Duodenal mucosa (tissue), 2 donors: ENCODE results near the gene EID2B.

Experiments used
- H3K27ac ChIP-seq: one replicate; pipeline ENCODE4 v1.7.0; 2013; ENCODE audit warnings: low read depth, low read length
- H3K27me3 ChIP-seq, 2 donors: one replicate each; pipeline ENCODE4 v1.7.0; 2013; ENCODE audit warnings: low read length in 2 of 2, control low read depth in 1 of 2; ENCODE audit not compliant: insufficient read depth in 2 of 2, control insufficient read depth in 1 of 2
- H3K36me3 ChIP-seq, 2 donors: one replicate each; pipeline ENCODE4 v1.7.0; 2013; ENCODE audit warnings: low read length in 2 of 2, control low read depth in 1 of 2; ENCODE audit not compliant: insufficient read depth in 2 of 2, control insufficient read depth in 1 of 2
- H3K4me1 ChIP-seq, 2 donors: one replicate each; pipeline ENCODE4 v1.7.0; 2013; ENCODE audit warnings: low read length in 2 of 2, control low read depth in 1 of 2; ENCODE audit not compliant: insufficient read depth in 2 of 2, control insufficient read depth in 1 of 2
- H3K4me3 ChIP-seq, 2 donors: one replicate each; pipeline ENCODE4 v1.7.0; 2013; ENCODE audit warnings: low read length in 2 of 2, low read depth in 1 of 2
- H3K9ac ChIP-seq, 2 donors: one replicate each; pipeline ENCODE4 v1.7.0; 2013; ENCODE audit warnings: low read length in 2 of 2, low read depth in 1 of 2
- H3K9me3 ChIP-seq, 2 donors: one replicate each; pipeline ENCODE4 v1.7.0; 2013; ENCODE audit warnings: low read length in 2 of 2, control low read depth in 1 of 2; ENCODE audit not compliant: control insufficient read depth in 1 of 2

Gene EID2B, protein sequence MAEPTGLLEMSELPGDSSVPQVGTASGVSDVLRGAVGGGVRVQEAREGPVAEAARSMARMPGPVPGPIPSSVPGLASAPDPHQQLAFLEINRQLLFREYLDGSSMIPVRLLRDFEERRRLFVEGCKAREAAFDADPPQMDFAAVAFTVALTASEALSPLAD

DNA sequence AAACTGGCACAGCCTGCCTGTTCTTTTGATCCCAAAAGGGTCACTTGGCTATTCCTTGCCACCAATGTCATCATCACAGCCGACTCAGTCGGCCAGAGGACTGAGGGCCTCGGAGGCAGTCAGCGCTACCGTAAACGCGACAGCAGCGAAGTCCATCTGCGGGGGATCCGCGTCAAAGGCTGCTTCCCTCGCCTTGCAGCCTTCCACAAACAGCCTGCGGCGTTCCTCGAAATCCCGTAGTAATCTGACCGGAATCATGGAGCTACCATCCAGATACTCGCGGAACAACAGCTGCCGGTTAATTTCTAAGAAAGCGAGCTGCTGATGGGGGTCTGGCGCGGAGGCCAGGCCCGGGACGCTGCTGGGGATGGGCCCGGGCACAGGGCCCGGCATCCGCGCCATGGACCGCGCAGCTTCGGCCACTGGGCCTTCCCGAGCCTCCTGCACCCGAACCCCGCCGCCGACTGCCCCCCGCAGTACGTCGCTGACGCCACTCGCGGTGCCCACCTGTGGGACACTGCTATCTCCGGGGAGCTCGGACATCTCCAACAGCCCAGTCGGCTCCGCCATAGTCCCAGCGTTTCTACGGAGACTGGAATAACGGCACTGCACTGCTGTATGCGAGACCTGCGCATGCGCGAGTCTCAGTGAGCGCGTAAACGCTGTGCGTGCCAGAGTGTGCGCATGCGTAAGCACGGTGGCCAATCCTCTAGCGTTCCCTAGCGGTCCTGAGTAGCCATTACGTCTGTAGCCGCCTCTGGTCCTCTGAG lies at the start of gene EID2B:
Gene EID2B (minus strand): TSS at position 620 of the 770 bp plus-strand sequence. CDS start 50 bp downstream, at position 570.
- peak within 1 kb of the TSS; percentile 61 to 69 for H3K9ac ChIP-seq
- no peaks in the 10 kb centered on the region for H3K36me3 ChIP-seq
- H3K4me3 ChIP-seq: peak within 1 kb of the TSS; percentile 78 to 80
- peaks cover 0 to 9% of the 10 kb centered on the region in 2 donors for H3K4me1 ChIP-seq
- H3K27me3 ChIP-seq: no peaks in the 10 kb centered on the region
- peak within 1 kb of the TSS; percentile 58 for H3K27ac ChIP-seq
- H3K9me3 ChIP-seq: no peaks in the 10 kb centered on the region

DNA sequence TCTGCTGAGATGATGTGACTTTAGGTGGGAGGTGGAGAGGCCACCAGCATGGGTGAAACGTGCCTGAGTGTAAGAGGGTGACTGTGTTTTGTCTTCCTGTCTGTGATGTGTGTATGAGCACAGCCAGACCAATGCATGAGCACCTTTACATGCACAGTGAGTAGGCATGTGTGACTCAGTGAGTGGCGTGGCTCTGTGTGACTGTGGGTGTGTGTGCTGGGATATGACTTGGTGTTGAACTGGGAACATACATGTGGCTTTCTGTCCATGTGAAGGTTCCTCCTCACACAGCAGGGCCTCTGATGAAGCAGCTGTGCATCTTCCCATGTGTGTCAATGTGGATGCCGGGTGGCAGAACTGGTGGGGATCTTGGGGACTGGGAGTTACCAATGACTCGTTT lies 49.8 kb upstream of the EID2B start:
- Histone ChIP-seq H3K4me3 (no peak overlapping the region), H3K27me3 (peaks cover 0 to 3% of the 10 kb centered on the region in 2 donors), H3K9me3 (no peaks in the 10 kb centered on the region), H3K36me3 (no peaks in the 10 kb centered on the region), H3K4me1 (no peaks in the 10 kb centered on the region), H3K27ac (no peak overlapping the region), H3K9ac (no peak overlapping the region)

DNA sequence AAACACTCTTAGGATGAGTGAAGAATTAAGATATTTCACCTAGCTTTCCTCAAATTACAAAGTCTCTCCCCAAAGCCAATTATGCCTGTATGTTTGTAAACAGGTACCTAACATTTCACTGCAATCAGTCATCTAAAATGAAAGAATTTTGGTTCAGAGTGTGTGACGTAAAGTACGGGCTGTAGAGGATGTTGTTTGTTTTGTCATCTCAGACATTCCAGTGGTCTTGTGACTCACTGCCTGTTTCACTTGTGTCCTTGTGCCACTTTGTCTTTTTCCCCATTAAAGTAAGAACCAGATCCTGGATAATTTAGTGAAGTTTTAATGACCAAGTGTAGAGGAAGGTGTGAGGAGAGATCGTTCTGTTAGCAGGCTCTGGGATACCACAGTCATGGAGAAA lies 36.0 kb upstream of the EID2B start:
- Histone ChIP-seq H3K4me1 (no peaks in the 10 kb centered on the region), H3K9me3 (no peaks in the 10 kb centered on the region), H3K9ac (no peak overlapping the region), H3K4me3 (no peak overlapping the region), H3K27me3 (no peaks in the 10 kb centered on the region), H3K27ac (no peak overlapping the region), H3K36me3 (no peaks in the 10 kb centered on the region)

DNA sequence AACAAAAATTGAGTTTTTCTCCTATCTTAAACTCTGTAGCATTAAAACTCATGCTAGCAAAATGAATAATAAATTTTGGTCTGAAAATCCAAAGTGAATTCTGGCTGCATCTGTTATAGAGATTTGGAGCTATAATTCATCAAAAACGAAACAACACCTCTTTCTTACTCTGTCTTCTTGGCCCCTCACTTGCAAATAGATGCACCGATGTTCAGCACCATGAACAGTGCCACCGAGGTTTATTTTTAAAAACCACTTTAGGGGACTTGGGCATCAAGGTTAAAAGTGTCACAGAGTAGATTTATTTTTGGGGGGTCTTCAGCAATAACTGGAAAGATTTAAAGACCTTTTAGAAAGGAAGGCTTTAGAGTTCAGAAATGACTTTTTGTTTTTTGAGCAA lies 33.4 kb upstream of the EID2B start:
- Histone ChIP-seq H3K9me3 (no peaks in the 10 kb centered on the region), H3K9ac (no peak overlapping the region), H3K36me3 (no peaks in the 10 kb centered on the region), H3K4me3 (no peak overlapping the region), H3K27me3 (no peaks in the 10 kb centered on the region), H3K4me1 (no peaks in the 10 kb centered on the region), H3K27ac (no peak overlapping the region)

DNA sequence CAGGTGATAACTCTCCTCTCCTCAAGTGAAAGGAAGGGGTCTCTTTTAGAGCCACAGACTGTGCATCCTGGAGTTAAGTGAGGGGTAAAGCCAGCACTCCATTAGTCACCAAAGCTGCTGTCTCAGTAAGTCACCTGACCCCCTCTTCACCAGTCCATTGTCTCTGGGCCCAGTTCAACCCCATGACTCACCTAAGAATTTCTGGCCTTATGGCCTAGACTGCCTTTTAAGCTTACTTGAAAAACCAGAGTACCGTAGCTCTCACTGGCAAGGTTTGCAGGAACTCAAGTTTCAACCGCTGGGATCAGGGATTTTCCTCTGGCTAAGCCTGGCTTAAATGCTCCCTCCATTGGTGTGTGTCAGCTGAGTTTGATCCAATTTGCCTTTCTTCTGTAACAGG lies 30.8 kb upstream of the EID2B start:
- H3K27me3 ChIP-seq: no peaks in the 10 kb centered on the region

DNA sequence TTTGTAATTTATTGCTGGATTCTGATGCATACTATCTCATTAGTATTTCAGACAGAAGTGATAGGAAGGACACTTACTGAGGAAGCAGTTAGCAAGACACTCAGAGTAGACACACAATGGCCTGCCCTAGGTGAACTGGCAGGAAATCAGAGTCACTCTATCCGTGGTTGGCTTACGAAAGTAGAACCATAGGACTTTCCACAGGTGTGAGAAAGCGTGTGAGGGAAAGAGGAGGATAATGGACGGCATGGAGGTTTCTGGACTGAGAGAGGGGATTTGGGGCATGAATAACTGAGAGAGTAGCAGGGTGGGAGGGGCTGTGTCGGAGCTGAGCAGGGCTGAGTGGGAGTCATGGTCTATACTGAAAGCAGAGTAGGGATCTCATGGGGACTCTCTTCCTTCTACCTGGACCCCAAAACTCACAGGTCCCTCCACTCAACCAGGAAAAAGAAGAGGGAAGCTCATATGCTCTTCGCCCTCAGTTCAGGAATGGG lies 26.0 kb upstream of the EID2B start:
- H3K4me1 ChIP-seq: peaks cover 8 to 17% of the 10 kb centered on the region in 2 donors
- peak overlapping the region in 1 of 2 donors; percentile 32 for H3K4me3 ChIP-seq
- H3K9me3 ChIP-seq: no peaks in the 10 kb centered on the region
- H3K27me3 ChIP-seq: no peaks in the 10 kb centered on the region
- no peak overlapping the region for H3K27ac ChIP-seq
- H3K9ac ChIP-seq: no peak overlapping the region
- no peaks in the 10 kb centered on the region for H3K36me3 ChIP-seq

More for the DNA sequence above, 30.8 kb upstream of the EID2B start:
- Histone ChIP-seq H3K27ac (no peak overlapping the region), H3K4me3 (no peak overlapping the region), H3K9me3 (no peaks in the 10 kb centered on the region), H3K36me3 (no peaks in the 10 kb centered on the region), H3K4me1 (peaks cover 0 to 6% of the 10 kb centered on the region in 2 donors), H3K9ac (no peak overlapping the region)

DNA sequence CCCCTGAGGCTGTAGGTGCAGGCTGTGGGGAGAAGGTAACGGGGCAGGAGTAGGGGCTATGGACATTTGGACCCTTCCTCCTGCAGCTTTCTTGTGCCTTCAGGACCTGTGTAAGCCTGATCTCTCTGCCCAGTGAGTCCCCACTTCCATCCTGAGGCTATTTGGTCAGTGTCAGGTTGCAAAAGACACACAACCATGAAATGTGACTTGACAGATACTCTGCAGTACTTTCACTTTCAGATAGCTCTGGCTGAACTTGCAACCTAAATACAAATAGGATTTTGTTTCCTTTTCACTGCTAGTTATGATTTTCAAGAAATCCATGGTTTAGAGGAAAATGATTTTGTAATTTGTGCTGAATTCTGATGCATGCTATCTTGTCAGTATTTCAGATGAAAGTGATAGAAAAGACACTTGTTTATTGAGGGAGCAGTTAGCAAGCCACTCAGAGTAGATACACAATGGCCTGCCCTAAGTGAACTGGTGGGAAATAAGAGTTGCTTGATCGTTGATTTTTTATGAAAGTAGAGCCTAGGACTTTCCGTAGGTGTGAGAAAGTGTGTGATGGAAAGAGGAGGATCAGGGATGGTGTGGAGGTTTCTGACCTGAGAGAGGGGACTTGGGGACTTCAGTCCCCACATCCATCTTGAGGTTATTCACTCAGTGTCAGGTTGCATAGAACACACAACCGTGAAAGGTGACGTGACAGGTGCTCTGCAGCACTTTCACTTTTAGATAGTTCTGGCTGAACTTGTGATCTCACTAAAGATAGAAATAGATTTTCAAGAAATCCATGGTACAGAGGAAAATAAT lies 25.4 kb upstream of the EID2B start:
- Histone ChIP-seq H3K27me3 (peaks cover 0 to 4% of the 10 kb centered on the region in 2 donors), H3K4me3 (peak overlapping the region; percentile 30 to 32), H3K4me1 (peaks cover 8 to 17% of the 10 kb centered on the region in 2 donors), H3K36me3 (no peaks in the 10 kb centered on the region), H3K9ac (no peak overlapping the region), H3K9me3 (no peaks in the 10 kb centered on the region), H3K27ac (no peak overlapping the region)

DNA sequence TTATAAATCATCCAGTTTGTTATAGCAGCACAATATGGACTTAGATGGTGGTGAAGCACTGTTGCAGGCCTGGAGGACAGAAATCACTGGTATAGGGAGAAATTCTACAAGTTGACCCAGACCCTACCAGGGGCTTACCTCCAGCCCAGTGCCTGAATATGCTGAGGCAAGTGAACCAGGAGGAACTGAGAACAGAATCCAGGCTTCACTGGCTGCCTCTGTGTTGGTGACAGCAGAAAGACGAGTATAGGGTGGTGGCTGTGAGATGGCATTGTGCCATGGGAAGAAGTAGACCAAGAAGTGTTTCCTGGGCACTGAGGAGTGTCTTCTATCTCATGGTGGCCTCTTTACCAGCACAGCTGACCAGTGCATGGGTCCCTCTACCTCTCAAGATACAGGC lies 23.2 kb upstream of the EID2B start:
- H3K4me1 ChIP-seq: peaks cover 8 to 17% of the 10 kb centered on the region in 2 donors
- peaks cover 0 to 4% of the 10 kb centered on the region in 2 donors for H3K27me3 ChIP-seq
- no peak overlapping the region for H3K4me3 ChIP-seq
- H3K27ac ChIP-seq: no peak overlapping the region
- no peaks in the 10 kb centered on the region for H3K9me3 ChIP-seq
- no peaks in the 10 kb centered on the region for H3K36me3 ChIP-seq
- no peak overlapping the region for H3K9ac ChIP-seq

DNA sequence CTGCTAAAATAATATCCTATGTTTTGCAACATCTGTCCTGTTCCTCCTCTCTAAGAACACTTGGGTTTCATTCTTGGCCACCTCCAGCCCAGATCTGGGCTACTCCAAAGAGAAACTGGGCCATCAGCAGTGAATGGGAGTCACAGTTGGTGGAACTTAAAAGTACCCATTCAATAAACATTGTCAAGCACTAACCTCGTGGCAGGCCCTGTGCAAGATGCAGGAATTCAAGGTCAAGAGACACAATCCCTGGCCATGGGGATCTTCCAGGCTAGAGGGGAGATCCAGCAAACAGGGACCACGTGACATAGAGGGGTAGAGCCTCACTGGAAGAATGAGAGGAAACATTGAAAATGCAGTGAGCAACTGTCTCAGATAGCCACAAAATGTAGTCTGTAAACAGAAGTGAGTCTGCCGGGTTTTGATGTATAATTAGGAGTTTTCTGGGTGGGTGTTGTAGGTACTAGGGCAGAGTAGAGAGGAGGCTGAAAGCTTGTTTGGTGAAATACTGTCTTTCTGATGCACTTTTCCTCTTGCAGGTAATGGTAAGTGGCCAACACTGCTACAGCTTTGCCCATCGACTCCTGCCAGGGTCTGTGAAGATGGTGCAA lies 22.2 kb upstream of the EID2B start:
- Histone ChIP-seq H3K4me1 (peaks cover 8 to 17% of the 10 kb centered on the region in 2 donors), H3K27ac (no peak overlapping the region), H3K36me3 (no peaks in the 10 kb centered on the region), H3K4me3 (no peak overlapping the region), H3K9me3 (no peaks in the 10 kb centered on the region), H3K9ac (no peak overlapping the region), H3K27me3 (peaks cover 0 to 4% of the 10 kb centered on the region in 2 donors)
